ENCODE data around the gene DDI2. TPM values are rescaled to one million over a fixed set of nuclear protein-coding genes. Genes with fewer than 3 reads are reported as not detected.

The DDI2 gene
- total RNA-seq, 1 donor from 2014 or later = 23.3 TPM

GRCh38 chr1:15662477-15662876, 45.2 kb downstream of the DDI2 start:
- no peaks in the 10 kb centered on the region for H3K4me1 Mint-ChIP-seq
- no peaks in the 10 kb centered on the region for H3K27me3 Mint-ChIP-seq (ENCODE audit: insufficient read depth, low read depth)
- no peak overlapping the region for H3K27ac Mint-ChIP-seq

GRCh38 chr1:15663925-15664324, 46.7 kb downstream of the DDI2 start:
- H3K27me3 ChIP-seq = no peaks in the 10 kb centered on the region
- H3K9ac ChIP-seq = no peak overlapping the region
- Mint-ChIP-seq H3K9me3 (no peaks in the 10 kb centered on the region), H3K27ac (no peak overlapping the region), H3K4me1 (no peaks in the 10 kb centered on the region), H3K4me3 (no peak overlapping the region), H3K27me3 (ENCODE audit: insufficient read depth, low read depth) (peaks cover under 1% of the 10 kb centered on the region), H3K36me3 (peaks cover 27% of the 10 kb centered on the region)
- H3K4me1 ChIP-seq = no peaks in the 10 kb centered on the region
- H3K79me2 ChIP-seq (ENCODE audit: low read depth) = no peaks in the 10 kb centered on the region
- no peaks in the 10 kb centered on the region for H3F3A ChIP-seq (ENCODE audit: low read depth)
- no peak overlapping the region for H3K4me2 ChIP-seq
- no peak overlapping the region for H3K27ac ChIP-seq
- H4K20me1 ChIP-seq (ENCODE audit: low read depth) = peaks cover 4% of the 10 kb centered on the region
- no peak for TF ChIP-seq CTCF (IDR thresholded peaks at IDR 0.05)
- no peak for TF ChIP-seq EZH2phosphoT487 (IDR thresholded peaks at IDR 0.05)
- TF ChIP-seq EZH2 (IDR thresholded peaks at IDR 0.05) = no peak
- no peaks in the 10 kb centered on the region for H3K9me3 ChIP-seq (ENCODE audit: low read depth)
- DNase-seq (ENCODE audit: low spot score) = no peak
- H3K36me3 ChIP-seq = peaks cover 11% of the 10 kb centered on the region
- no peak overlapping the region for H2AFZ ChIP-seq (replicated peaks)
- H3K4me3 ChIP-seq = no peak overlapping the region

More at GRCh38 chr1:15662477-15662876, 45.2 kb downstream of the DDI2 start:
- no peaks in the 10 kb centered on the region for H3K27me3 ChIP-seq
- no peaks in the 10 kb centered on the region for H3K9me3 Mint-ChIP-seq
- no peak overlapping the region for H3K4me3 ChIP-seq
- H3K4me3 Mint-ChIP-seq = no peak overlapping the region
- DNase-seq (ENCODE audit: low spot score) = no peak
- peaks cover 11% of the 10 kb centered on the region for H3K36me3 ChIP-seq
- peaks cover 4% of the 10 kb centered on the region for H4K20me1 ChIP-seq (ENCODE audit: low read depth)
- H2AFZ ChIP-seq (replicated peaks) = no peak overlapping the region
- no peak overlapping the region for H3K27ac ChIP-seq
- no peaks in the 10 kb centered on the region for H3K79me2 ChIP-seq (ENCODE audit: low read depth)
- H3K9ac ChIP-seq = no peak overlapping the region
- no peaks in the 10 kb centered on the region for H3F3A ChIP-seq (ENCODE audit: low read depth)
- no peak for TF ChIP-seq EZH2 (IDR thresholded peaks at IDR 0.05)
- no peak for TF ChIP-seq CTCF (IDR thresholded peaks at IDR 0.05)
- TF ChIP-seq EZH2phosphoT487 (IDR thresholded peaks at IDR 0.05) = no peak
- no peak overlapping the region for H3K4me2 ChIP-seq
- H3K4me1 ChIP-seq = no peaks in the 10 kb centered on the region
- H3K9me3 ChIP-seq (ENCODE audit: low read depth) = no peaks in the 10 kb centered on the region
- peaks cover 33% of the 10 kb centered on the region for H3K36me3 Mint-ChIP-seq

- Mint-ChIP-seq H3K27ac (no peak overlapping the region), H3K4me1 (no peaks in the 10 kb centered on the region), H3K27me3 (ENCODE audit: insufficient read depth, low read depth) (peaks cover 7% of the 10 kb centered on the region), H3K4me3 (no peak overlapping the region), H3K36me3 (peaks cover 2% of the 10 kb centered on the region), H3K9me3 (no peaks in the 10 kb centered on the region)
- Histone ChIP-seq H3K27me3 (no peaks in the 10 kb centered on the region), H3K36me3 (no peaks in the 10 kb centered on the region), H4K20me1 (ENCODE audit: low read depth) (no peaks in the 10 kb centered on the region), H3K9ac (no peak overlapping the region), H3K9me3 (ENCODE audit: low read depth) (no peaks in the 10 kb centered on the region), H3K4me2 (no peak overlapping the region), H3K79me2 (ENCODE audit: low read depth) (no peaks in the 10 kb centered on the region), H3K27ac (no peak overlapping the region), H3F3A (ENCODE audit: low read depth) (no peaks in the 10 kb centered on the region), H3K4me1 (no peaks in the 10 kb centered on the region), H3K4me3 (no peak overlapping the region), H2AFZ (replicated peaks) (no peak overlapping the region)
- no peak for TF ChIP-seq EZH2 (IDR thresholded peaks at IDR 0.05)
- TF ChIP-seq EZH2phosphoT487 (IDR thresholded peaks at IDR 0.05) = no peak
- TF ChIP-seq CTCF (IDR thresholded peaks at IDR 0.05) = no peak
- no peak for DNase-seq (ENCODE audit: low spot score)
Measured at GRCh38 chr1:15667362-15667761, 50.1 kb downstream of the DDI2 start.
